DND-41 (cell line): Measurements from ENCODE around the gene ATP6V0D1.
A peak's percentile ranks its signal among the peaks of the same experiment; 100 is the strongest.

Source experiments
- ATAC-seq: fragments of 200-7000 bp; cut with Tn5 transposase; 3 replicates; pipeline ENCODE4 v1.9.1; 2021; ENCODE audit warnings: low read depth; ENCODE audit not compliant: insufficient read depth
- DNase-seq: peaks from one replicate; pipeline ENCODE4 v3.0.0-alpha.2; 2020
- H2AFZ ChIP-seq: 2 replicates; pipeline ENCODE4 v1.6.0; 2012; ENCODE audit warnings: low read depth, low read length
- H3K27ac ChIP-seq: 2 replicates; pipeline ENCODE4 v1.5.1; 2012; ENCODE audit warnings: low read length, inconsistent platforms
- H3K27me3 ChIP-seq: fragments of 200-600 bp; sonication (generic); 2 replicates; pipeline ENCODE4 v1.6.0; 2012; ENCODE audit warnings: low read length, mild to moderate bottlenecking, inconsistent platforms; ENCODE audit not compliant: insufficient read depth, poor library complexity
- H3K36me3 ChIP-seq: 2 replicates; pipeline ENCODE4 v1.5.1; 2012; ENCODE audit warnings: low read length, inconsistent platforms; ENCODE audit not compliant: insufficient read depth
- H3K4me1 ChIP-seq: 2 replicates; pipeline ENCODE4 v1.5.1; 2012; ENCODE audit warnings: mild to moderate bottlenecking, low read length; ENCODE audit not compliant: insufficient read depth
- H3K4me2 ChIP-seq: 2 replicates; pipeline ENCODE4 v1.6.0; 2012; ENCODE audit warnings: mild to moderate bottlenecking, moderate library complexity, low read length, inconsistent platforms; ENCODE audit not compliant: insufficient read depth
- H3K4me3 ChIP-seq, 2 experiments: fragments of 200-600 bp in 1 of 2; shearing (Covaris generic) in 1 of 2; 2 replicates each; pipeline ENCODE4 v1.5.1; 2012 to 2016; ENCODE audit warnings: inconsistent platforms in 2 of 2, low read length in 2 of 2, mild to moderate bottlenecking in 2 of 2, low read depth in 1 of 2, moderate library complexity in 1 of 2
- H3K79me2 ChIP-seq: 2 replicates; pipeline ENCODE4 v1.6.0; 2012; ENCODE audit warnings: low read length, inconsistent platforms; ENCODE audit not compliant: insufficient read depth
- H3K9ac ChIP-seq: 2 replicates; pipeline ENCODE4 v1.6.0; 2012; ENCODE audit warnings: low read depth, mild to moderate bottlenecking, inconsistent platforms, low read length, moderate library complexity
- H3K9me3 ChIP-seq: 2 replicates; pipeline ENCODE4 v1.5.1; 2012; ENCODE audit warnings: low read length, moderate library complexity, mild to moderate bottlenecking, inconsistent platforms; ENCODE audit not compliant: insufficient read depth, severe bottlenecking
- H4K20me1 ChIP-seq: 2 replicates; pipeline ENCODE4 v1.6.0; 2012; ENCODE audit warnings: low read length; ENCODE audit not compliant: insufficient read depth
- CTCF ChIP-seq: IDR thresholded peaks from 2 replicates; pipeline ENCODE4 v1.5.1; 2012; ENCODE audit warnings: borderline replicate concordance, low read length, moderate library complexity, mild to moderate bottlenecking; ENCODE audit not compliant: poor library complexity, severe bottlenecking; ENCODE audit errors: extremely low read depth
- EZH2 ChIP-seq: IDR thresholded peaks from 3 replicates; pipeline ENCODE4 v1.6.1; 2012; ENCODE audit warnings: borderline replicate concordance, low read depth, mild to moderate bottlenecking, moderate library complexity, low read length, inconsistent platforms; ENCODE audit not compliant: severe bottlenecking

ATP6V0D1 gene

GRCh38 chr16:67397812-67398545 is 83.0 kb downstream of the ATP6V0D1 start:
- H3K4me2 ChIP-seq: no peak overlapping the region
- no peak for TF ChIP-seq EZH2
- peak; percentile 31 for TF ChIP-seq CTCF
- H3K9me3 ChIP-seq: no peaks in the 10 kb centered on the region
- no peaks in the 10 kb centered on the region for H3K27me3 ChIP-seq
- no peak overlapping the region for H2AFZ ChIP-seq
- H4K20me1 ChIP-seq: no peaks in the 10 kb centered on the region
- no peaks in the 10 kb centered on the region for H3K79me2 ChIP-seq
- H3K4me3 ChIP-seq: no peak overlapping the region
- no peak overlapping the region for H3K27ac ChIP-seq
- no peak for DNase-seq
- no peak for ATAC-seq
- no peak overlapping the region for H3K9ac ChIP-seq
- H3K4me1 ChIP-seq: no peaks in the 10 kb centered on the region
- no peaks in the 10 kb centered on the region for H3K36me3 ChIP-seq

- Histone ChIP-seq H3K4me1 (no peaks in the 10 kb centered on the region), H3K27me3 (no peaks in the 10 kb centered on the region), H3K27ac (no peak overlapping the region), H3K79me2 (no peaks in the 10 kb centered on the region), H3K36me3 (no peaks in the 10 kb centered on the region), H4K20me1 (no peaks in the 10 kb centered on the region), H3K9me3 (no peaks in the 10 kb centered on the region), H3K4me2 (no peak overlapping the region), H2AFZ (no peak overlapping the region), H3K4me3 (no peak overlapping the region), H3K9ac (no peak overlapping the region)
- no peak for TF ChIP-seq CTCF
- no peak for TF ChIP-seq EZH2
- no peak for DNase-seq
- no peak for ATAC-seq
These were observed 83.7 kb downstream of the ATP6V0D1 start for GRCh38 chr16:67397036-67397801.

GRCh38 chr16:67396159-67397035 is 84.6 kb downstream of the ATP6V0D1 start:
- Histone ChIP-seq H3K4me3 (no peak overlapping the region), H2AFZ (no peak overlapping the region), H3K36me3 (no peaks in the 10 kb centered on the region), H3K4me1 (no peaks in the 10 kb centered on the region), H3K4me2 (no peak overlapping the region), H4K20me1 (no peaks in the 10 kb centered on the region), H3K27me3 (no peaks in the 10 kb centered on the region), H3K9me3 (no peaks in the 10 kb centered on the region), H3K79me2 (no peaks in the 10 kb centered on the region), H3K9ac (no peak overlapping the region), H3K27ac (no peak overlapping the region)
- no peak for TF ChIP-seq EZH2
- TF ChIP-seq CTCF: no peak
- DNase-seq: no peak
- no peak for ATAC-seq
